Calu3 (cell line): Measurements from ENCODE around the gene TRIM51. TPM values are rescaled to one million over a fixed set of nuclear protein-coding genes. Genes with fewer than 3 reads are reported as not detected.
"Not testable (repeated sequence)": the region's sequence is repeated elsewhere in the genome, so short reads cannot be mapped to it uniquely, and the experiment has no call there.

Source experiments
- BruUV-seq: library from RNA; stranded (reverse); fragments of 400-500 nt; replicated peaks from 2 replicates; lab custom pipeline; 2021; lab: Mats Ljungman, UMichigan
- CTCF ChIA-PET: fragments of 300-600 bp; sonication (Branson Sonifier 250); formaldehyde crosslinking; loops from one replicate; lab custom pipeline; 2022; ENCODE audit warnings: antibody characterized with exemption; lab: Charles Lee
- DNase-seq: peaks from one replicate; pipeline ENCODE4 v3.0.0; 2022
- H3K27ac Mint-ChIP-seq: one replicate; pipeline ENCODE4 v1.8.0; 2022; ENCODE audit warnings: mixed read lengths; ENCODE audit not compliant: unreplicated experiment
- H3K27me3 Mint-ChIP-seq: one replicate; pipeline ENCODE4 v1.8.0; 2022; ENCODE audit warnings: mixed read lengths; ENCODE audit not compliant: unreplicated experiment
- H3K36me3 Mint-ChIP-seq: one replicate; pipeline ENCODE4 v1.8.0; 2022; ENCODE audit warnings: mild to moderate bottlenecking, moderate library complexity, mixed read lengths; ENCODE audit not compliant: insufficient read depth, unreplicated experiment
- H3K4me1 Mint-ChIP-seq: one replicate; pipeline ENCODE4 v1.8.0; 2022; ENCODE audit warnings: mild to moderate bottlenecking, low read depth, mixed read lengths; ENCODE audit not compliant: unreplicated experiment
- H3K4me3 Mint-ChIP-seq: one replicate; pipeline ENCODE4 v1.8.0; 2022; ENCODE audit warnings: mild to moderate bottlenecking, low read depth, moderate library complexity, mixed read lengths; ENCODE audit not compliant: unreplicated experiment
- H3K9me3 Mint-ChIP-seq: one replicate; pipeline ENCODE4 v1.8.0; 2022; ENCODE audit warnings: low read depth, mixed read lengths; ENCODE audit not compliant: unreplicated experiment
- intact Hi-C: fragments of 100-400 bp; cut with micrococcal nuclease; formaldehyde crosslinking; loops from one replicate; pipeline ENCODE4 v1.10.0; 2022; ENCODE audit not compliant: unreplicated experiment
- total RNA-seq: library from RNA; stranded (reverse); gene quantifications from 2 replicates; pipeline ENCODE4 v1.2.3, GENCODE V29; 2022
- TF ChIP-seq, protein P1 (sequence below): fragments of 200-600 bp; IDR thresholded peaks from one replicate; pipeline ENCODE4 v1.8.0; 2022; ENCODE audit warnings: antibody characterized with exemption; ENCODE audit not compliant: unreplicated experiment

Gene TRIM51
- total RNA-seq, 1 experiment from 2014 or later = not detected

DNA sequence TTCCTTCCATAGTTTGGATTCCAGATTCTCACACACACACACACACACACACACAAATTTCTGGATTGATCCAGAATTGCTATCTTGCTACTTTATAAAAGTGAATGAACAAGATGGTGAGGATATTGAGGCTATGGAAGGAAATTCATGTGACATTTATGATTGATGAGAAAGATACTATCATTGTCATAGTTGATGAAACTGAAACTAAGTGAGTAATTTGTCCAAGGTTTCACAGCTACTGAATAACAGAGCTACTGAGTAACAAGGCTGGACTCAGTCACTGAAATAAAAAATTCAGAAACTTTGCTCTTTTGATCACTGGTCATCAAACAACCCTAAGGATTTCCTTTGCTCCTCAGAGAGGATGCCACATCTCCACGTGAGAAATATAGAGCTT lies 28.4 kb upstream of the TRIM51 start:
- intact Hi-C loops = no loop called here
- CTCF ChIA-PET = no interaction called here
- BruUV-seq = no TSS peak

DNA sequence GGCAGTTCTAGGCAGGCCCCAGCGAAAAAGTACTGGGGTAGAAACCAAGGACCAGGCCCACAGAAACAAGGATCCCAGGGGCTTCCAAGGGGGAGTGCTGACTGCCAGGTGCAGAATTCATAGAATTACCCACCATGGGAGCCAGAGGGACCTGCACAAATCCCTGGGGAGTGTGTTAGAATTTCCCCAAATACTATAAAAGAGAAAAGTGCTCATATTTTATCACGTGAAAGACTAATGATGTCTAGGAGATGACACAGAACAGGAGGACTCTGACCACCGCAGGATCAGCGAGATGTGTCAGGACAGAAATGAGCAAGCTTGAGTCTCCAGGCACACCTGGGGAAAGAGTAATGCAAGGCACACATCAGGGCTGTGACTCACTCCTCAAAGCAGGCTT lies 15.7 kb upstream of the TRIM51 start:
- H3K4me3 Mint-ChIP-seq, DNase-seq, intact Hi-C loops, H3K9me3 Mint-ChIP-seq, CTCF ChIA-PET, H3K27me3 Mint-ChIP-seq, H3K36me3 Mint-ChIP-seq, H3K27ac Mint-ChIP-seq, H3K4me1 Mint-ChIP-seq, BruUV-seq: not testable (repeated sequence)

More for the DNA sequence above, 28.4 kb upstream of the TRIM51 start:
- H3K36me3 Mint-ChIP-seq = no peaks in the 10 kb centered on the region
- no peak for DNase-seq
- H3K9me3 Mint-ChIP-seq = peaks cover 17% of the 10 kb centered on the region
- no peak overlapping the region for H3K4me3 Mint-ChIP-seq
- TF ChIP-seq, protein P1, sequence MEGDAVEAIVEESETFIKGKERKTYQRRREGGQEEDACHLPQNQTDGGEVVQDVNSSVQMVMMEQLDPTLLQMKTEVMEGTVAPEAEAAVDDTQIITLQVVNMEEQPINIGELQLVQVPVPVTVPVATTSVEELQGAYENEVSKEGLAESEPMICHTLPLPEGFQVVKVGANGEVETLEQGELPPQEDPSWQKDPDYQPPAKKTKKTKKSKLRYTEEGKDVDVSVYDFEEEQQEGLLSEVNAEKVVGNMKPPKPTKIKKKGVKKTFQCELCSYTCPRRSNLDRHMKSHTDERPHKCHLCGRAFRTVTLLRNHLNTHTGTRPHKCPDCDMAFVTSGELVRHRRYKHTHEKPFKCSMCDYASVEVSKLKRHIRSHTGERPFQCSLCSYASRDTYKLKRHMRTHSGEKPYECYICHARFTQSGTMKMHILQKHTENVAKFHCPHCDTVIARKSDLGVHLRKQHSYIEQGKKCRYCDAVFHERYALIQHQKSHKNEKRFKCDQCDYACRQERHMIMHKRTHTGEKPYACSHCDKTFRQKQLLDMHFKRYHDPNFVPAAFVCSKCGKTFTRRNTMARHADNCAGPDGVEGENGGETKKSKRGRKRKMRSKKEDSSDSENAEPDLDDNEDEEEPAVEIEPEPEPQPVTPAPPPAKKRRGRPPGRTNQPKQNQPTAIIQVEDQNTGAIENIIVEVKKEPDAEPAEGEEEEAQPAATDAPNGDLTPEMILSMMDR = no peak
- no peak overlapping the region for H3K27ac Mint-ChIP-seq
- H3K4me1 Mint-ChIP-seq = no peaks in the 10 kb centered on the region
- no peaks in the 10 kb centered on the region for H3K27me3 Mint-ChIP-seq

DNA sequence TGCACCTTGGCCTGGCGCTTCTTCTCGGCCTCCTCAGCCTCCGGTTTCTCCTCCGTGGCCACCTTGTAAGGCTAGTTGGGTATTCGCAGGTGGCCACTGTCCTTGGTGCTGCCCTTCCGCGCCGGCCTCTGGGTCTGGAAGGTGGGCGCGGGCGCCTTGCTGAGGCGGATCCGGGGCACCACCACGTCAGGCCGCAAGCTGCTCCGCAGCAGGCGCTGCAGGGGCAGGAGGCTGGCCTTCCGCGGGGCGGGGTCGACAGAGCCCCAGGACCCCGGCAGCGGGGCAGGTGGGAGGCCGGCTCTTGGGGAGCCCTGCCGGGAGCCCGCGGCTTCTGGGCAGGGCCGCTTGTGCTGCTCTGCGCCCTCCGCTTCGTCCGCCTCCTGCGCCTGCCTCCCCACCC lies 10.4 kb upstream of the TRIM51 start:
- H3K36me3 Mint-ChIP-seq, BruUV-seq, H3K27ac Mint-ChIP-seq, H3K9me3 Mint-ChIP-seq, CTCF ChIA-PET, intact Hi-C loops, H3K27me3 Mint-ChIP-seq, H3K4me1 Mint-ChIP-seq, H3K4me3 Mint-ChIP-seq, DNase-seq: not testable (repeated sequence)

DNA sequence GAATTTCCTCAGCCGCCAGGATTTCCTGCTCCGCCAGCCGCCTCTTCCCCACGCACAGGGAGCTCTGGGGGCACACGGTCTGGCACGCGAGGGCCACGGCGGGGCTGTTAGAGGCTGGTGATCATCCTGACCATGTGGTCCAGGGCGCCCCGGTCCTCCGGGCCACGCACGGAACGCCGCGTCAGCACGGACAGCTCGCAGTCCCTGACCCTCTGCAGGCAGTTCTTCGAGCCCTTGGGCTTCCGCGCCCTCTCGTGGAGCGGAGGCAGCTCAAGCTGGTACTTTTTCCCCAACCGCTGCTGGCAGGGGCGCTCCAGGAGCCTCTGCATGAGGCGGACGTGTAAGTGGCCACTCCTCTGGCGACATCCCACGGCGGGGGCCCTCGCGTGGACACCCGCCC lies 10.0 kb upstream of the TRIM51 start:
- H3K9me3 Mint-ChIP-seq, H3K36me3 Mint-ChIP-seq, intact Hi-C loops, H3K27ac Mint-ChIP-seq, CTCF ChIA-PET, H3K4me3 Mint-ChIP-seq, H3K27me3 Mint-ChIP-seq, H3K4me1 Mint-ChIP-seq, DNase-seq, BruUV-seq: not testable (repeated sequence)

DNA sequence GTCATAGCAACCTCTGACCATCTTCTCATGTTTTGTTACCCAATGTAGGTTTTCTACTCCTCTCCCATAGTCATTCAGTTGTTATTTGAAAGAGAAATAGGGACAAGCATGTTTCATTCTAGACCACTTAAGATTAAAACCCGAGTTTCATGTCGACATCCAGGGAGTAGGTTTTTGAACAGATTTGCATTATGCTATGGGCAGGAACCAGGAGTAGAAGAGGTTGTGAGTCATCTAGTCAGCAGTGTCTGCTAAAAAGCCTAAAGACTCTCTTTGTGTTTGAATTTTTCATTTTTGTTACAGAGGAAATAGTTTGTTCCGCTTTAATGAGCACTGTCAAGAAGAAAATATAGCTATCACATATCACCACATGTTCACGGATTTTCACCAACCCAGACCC lies 1.9 kb downstream of the TRIM51 start:
- BruUV-seq, H3K27ac Mint-ChIP-seq, H3K4me3 Mint-ChIP-seq, CTCF ChIA-PET, H3K4me1 Mint-ChIP-seq, H3K36me3 Mint-ChIP-seq, intact Hi-C loops, H3K27me3 Mint-ChIP-seq, DNase-seq: not testable (repeated sequence)
- peaks cover 15% of the 10 kb centered on the region for H3K9me3 Mint-ChIP-seq

DNA sequence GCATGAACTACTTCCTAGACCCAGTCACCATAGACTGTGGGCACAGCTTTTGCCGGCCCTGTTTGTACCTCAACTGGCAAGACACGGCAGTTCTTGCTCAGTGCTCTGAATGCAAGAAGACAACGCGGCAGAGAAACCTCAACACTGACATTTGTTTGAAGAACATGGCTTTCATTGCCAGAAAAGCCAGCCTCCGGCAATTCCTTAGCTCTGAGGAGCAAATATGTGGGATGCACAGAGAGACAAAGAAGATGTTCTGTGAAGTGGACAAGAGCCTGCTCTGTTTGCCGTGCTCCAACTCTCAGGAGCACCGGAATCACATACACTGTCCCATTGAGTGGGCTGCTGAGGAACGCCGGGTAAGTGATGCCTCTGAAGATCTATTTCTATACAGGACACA lies 2.4 kb downstream of the TRIM51 start:
- H3K4me1 Mint-ChIP-seq, intact Hi-C loops, H3K27ac Mint-ChIP-seq, CTCF ChIA-PET, BruUV-seq, H3K4me3 Mint-ChIP-seq, H3K27me3 Mint-ChIP-seq, DNase-seq, H3K36me3 Mint-ChIP-seq: not testable (repeated sequence)
- H3K9me3 Mint-ChIP-seq = peaks cover 15% of the 10 kb centered on the region

DNA sequence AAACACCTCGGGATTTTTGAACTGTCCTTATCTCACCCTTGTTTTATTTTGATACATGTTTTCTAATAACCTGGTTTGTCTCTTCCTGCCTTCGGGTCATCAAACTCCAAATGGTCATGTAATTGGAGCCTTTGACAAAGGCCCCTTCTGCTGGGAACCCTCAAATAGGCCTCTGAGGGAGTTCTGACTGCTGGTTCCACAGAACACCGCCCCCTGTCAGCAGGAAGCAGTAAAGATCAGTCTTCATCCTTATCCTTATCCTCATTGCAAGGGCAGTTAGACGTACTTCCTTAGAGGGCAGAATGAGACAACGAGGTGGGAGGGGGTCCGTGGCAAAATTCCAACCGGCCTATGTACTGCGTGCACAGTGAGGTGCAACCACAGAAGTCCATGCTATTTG lies 12.1 kb downstream of the TRIM51 start:
- BruUV-seq = no TSS peak
- no peaks in the 10 kb centered on the region for H3K36me3 Mint-ChIP-seq

More for the DNA sequence above, 12.1 kb downstream of the TRIM51 start:
- TF ChIP-seq, protein P1 = no peak
- intact Hi-C loops = no loop called here
- H3K9me3 Mint-ChIP-seq = peaks cover 5% of the 10 kb centered on the region
- no peak overlapping the region for H3K4me3 Mint-ChIP-seq
- no peak overlapping the region for H3K27ac Mint-ChIP-seq
- no peaks in the 10 kb centered on the region for H3K27me3 Mint-ChIP-seq
- no peaks in the 10 kb centered on the region for H3K4me1 Mint-ChIP-seq
- CTCF ChIA-PET = no interaction called here
- no peak for DNase-seq
